Liver (tissue), 9 donors: ENCODE data around the gene PBLD. TPM values are rescaled to one million over a fixed set of nuclear protein-coding genes. Genes with fewer than 3 reads are reported as not detected.

Experiments used
- DNase-seq: peaks from one replicate; pipeline ENCODE4 v3.0.0-alpha.2; 2017; ENCODE audit warnings: low spot score
- H3K27ac ChIP-seq, 2 donors: one replicate each; pipeline ENCODE4 v1.7.0; 2013; ENCODE audit warnings: inconsistent platforms in 2 of 2, low read length in 2 of 2, control low read depth in 1 of 2, low read depth in 1 of 2, mild to moderate bottlenecking in 1 of 2
- H3K27me3 ChIP-seq, 4 donors: one replicate each; pipeline versions ENCODE4 v1.6.1 to v1.7.0; 2013; ENCODE audit warnings: low read length in 3 of 4, inconsistent platforms in 1 of 4, mild to moderate bottlenecking in 1 of 4, moderate library complexity in 1 of 4; ENCODE audit not compliant: control insufficient read depth in 4 of 4, insufficient read depth in 4 of 4
- H3K36me3 ChIP-seq, 4 donors: one replicate each; pipeline versions ENCODE4 v1.6.1 to v1.7.0; 2013; ENCODE audit warnings: low read length in 3 of 4, mild to moderate bottlenecking in 3 of 4, low read depth in 1 of 4, moderate library complexity in 1 of 4; ENCODE audit not compliant: control insufficient read depth in 4 of 4, insufficient read depth in 3 of 4
- H3K4me1 ChIP-seq, 4 donors: one replicate each; pipeline versions ENCODE4 v1.6.1 to v1.7.0; 2013; ENCODE audit warnings: low read length in 3 of 4, mild to moderate bottlenecking in 3 of 4, moderate library complexity in 1 of 4; ENCODE audit not compliant: control insufficient read depth in 4 of 4, insufficient read depth in 4 of 4
- H3K4me3 ChIP-seq, 3 donors: one replicate each; pipeline versions ENCODE4 v1.6.1 to v1.7.0; 2013; ENCODE audit warnings: low read length in 3 of 3, control low read depth in 1 of 3, low read depth in 1 of 3, mild to moderate bottlenecking in 1 of 3
- H3K9ac ChIP-seq, 2 donors: one replicate each; pipeline ENCODE4 v1.7.0; 2013; ENCODE audit warnings: low read length in 2 of 2, mild to moderate bottlenecking in 2 of 2, moderate library complexity in 2 of 2, control low read depth in 1 of 2, low read depth in 1 of 2
- H3K9me3 ChIP-seq, 4 donors: one replicate each; pipeline versions ENCODE4 v1.6.1 to v1.7.0; 2013; ENCODE audit warnings: low read length in 3 of 4; ENCODE audit not compliant: control insufficient read depth in 4 of 4
- ATF3 ChIP-seq: IDR thresholded peaks from 2 replicates; pipeline ENCODE4 v1.6.1; 2016; ENCODE audit warnings: antibody characterized with exemption
- CTCF ChIP-seq: fragments of 150-350 bp; IDR thresholded peaks from 2 replicates; pipeline ENCODE4 v1.5.1; 2017; ENCODE audit warnings: improper control_type of control experiment, low read depth, low read length; ENCODE audit not compliant: missing input control
- EGR1 ChIP-seq, 2 donors: IDR thresholded peaks; 2 replicates each; pipeline ENCODE4 v1.6.1; 2016 to 2018; ENCODE audit warnings: antibody characterized with exemption in 2 of 2, low read depth in 2 of 2
- FOXA1 ChIP-seq: IDR thresholded peaks from 2 replicates; pipeline ENCODE4 v1.6.1; 2016; ENCODE audit warnings: antibody characterized with exemption
- FOXA2 ChIP-seq: IDR thresholded peaks from 2 replicates; pipeline ENCODE4 v1.6.1; 2016; ENCODE audit warnings: antibody characterized with exemption
- GABPA ChIP-seq, 2 donors: IDR thresholded peaks in 1 of 2; conservative IDR thresholded peaks in 1 of 2; 2 replicates each; pipeline ENCODE4 v1.6.1; 2016; ENCODE audit warnings: antibody characterized with exemption in 2 of 2, mild to moderate bottlenecking in 1 of 2, moderate library complexity in 1 of 2
- HNF4A ChIP-seq, 2 donors: conservative IDR thresholded peaks; 2 replicates each; pipeline ENCODE4 v1.6.1; 2016; ENCODE audit warnings: antibody characterized with exemption in 2 of 2, mild to moderate bottlenecking in 2 of 2
- HNF4G ChIP-seq: IDR thresholded peaks from 2 replicates; pipeline ENCODE4 v1.6.1; 2016; ENCODE audit warnings: antibody characterized with exemption
- JUND ChIP-seq, 2 donors: IDR thresholded peaks; 2 replicates each; pipeline ENCODE4 v1.6.1; 2016; ENCODE audit warnings: antibody characterized with exemption in 2 of 2
- MAX ChIP-seq: IDR thresholded peaks from 2 replicates; pipeline ENCODE4 v1.6.1; 2016; ENCODE audit warnings: antibody characterized with exemption
- NR2F2 ChIP-seq: IDR thresholded peaks from 2 replicates; pipeline ENCODE4 v1.6.1; 2016; ENCODE audit warnings: antibody characterized with exemption
- RAD21 ChIP-seq, 2 donors: IDR thresholded peaks; 2 replicates each; pipeline ENCODE4 v1.6.1; 2016; ENCODE audit warnings: antibody characterized with exemption in 2 of 2, mild to moderate bottlenecking in 2 of 2
- REST ChIP-seq: IDR thresholded peaks from 2 replicates; pipeline ENCODE4 v1.6.1; 2016; ENCODE audit warnings: antibody characterized with exemption, mild to moderate bottlenecking
- RXRA ChIP-seq, 2 donors: IDR thresholded peaks; 2 replicates each; pipeline ENCODE4 v1.6.1; 2017 to 2018; ENCODE audit warnings: antibody characterized with exemption in 2 of 2, mild to moderate bottlenecking in 1 of 2
- SP1 ChIP-seq: IDR thresholded peaks from 2 replicates; pipeline ENCODE4 v1.6.1; 2018; ENCODE audit warnings: antibody characterized with exemption, mild to moderate bottlenecking
- TAF1 ChIP-seq: conservative IDR thresholded peaks from 2 replicates; pipeline ENCODE4 v1.6.1; 2016; ENCODE audit warnings: antibody characterized with exemption, mild to moderate bottlenecking
- YY1 ChIP-seq: IDR thresholded peaks from 2 replicates; pipeline ENCODE4 v1.6.1; 2016; ENCODE audit warnings: antibody characterized with exemption, mild to moderate bottlenecking
- ZBTB33 ChIP-seq: IDR thresholded peaks from 2 replicates; pipeline ENCODE4 v1.6.1; 2016; ENCODE audit warnings: antibody characterized with exemption
- WGBS: extraction: QIAGEN DNeasy Blood & Tissue Kit; methylation state at CpG from one replicate; pipeline ENCODE4 v1.1.7; 2013; 5-methylcytosine and 5-hydroxymethylcytosine counted together
- polyA plus RNA-seq, 2 donors: library from polyadenylated mRNA; stranded (reverse) in 1 of 2; unstranded in 1 of 2; fragments of 200-250 nt in 1 of 2; fragments of >200 nt in 1 of 2; fragmentation: Nextera tagmentation in 1 of 2; extraction: Ambion mirVana in 1 of 2; gene quantifications; one replicate each; pipeline versions ENCODE4 v1.2.1 to v1.2.3, GENCODE V29; 2013 to 2015
- total RNA-seq, 2 donors: library from RNA; depleted of rRNA; stranded (reverse); fragments of >200 nt; gene quantifications; one replicate each; pipeline ENCODE4 v1.2.3, GENCODE V29; 2014
- donor health status: healthy.
- donor health status: healthy.
- donor health status: healthy.
- donor health status: healthy.
- donor health status: healthy.

Gene PBLD
- total and polyA plus RNA-seq, 4 donors = 63.3 to 175 (median 103) TPM

- DNase-seq = no peak
- Histone ChIP-seq H3K4me1 (peaks cover 0 to 5% (median under 1%) of the 10 kb centered on the region in 4 donors), H3K36me3 (no peaks in the 10 kb centered on the region), H3K9ac (no peak overlapping the region), H3K4me3 (no peak overlapping the region), H3K9me3 (no peaks in the 10 kb centered on the region), H3K27ac (no peak overlapping the region), H3K27me3 (no peaks in the 10 kb centered on the region)
- TF ChIP-seq NR2F2 (no peak), ZBTB33 (no peak), REST (no peak), YY1 (no peak), MAX (no peak), EGR1 (IDR thresholded peaks at IDR 0.05; ENCODE audit: low read depth in 2 of 2) (no peak), HNF4A (conservative IDR thresholded peaks at IDR 0.05) (no peak), GABPA (IDR thresholded peaks at IDR 0.05 in 1 of 2, conservative IDR thresholded peaks at IDR 0.05 in 1 of 2) (no peak), JUND (IDR thresholded peaks at IDR 0.05) (no peak), SP1 (no peak), HNF4G (no peak), TAF1 (no peak), FOXA1 (no peak), RXRA (IDR thresholded peaks at IDR 0.05) (no peak)
Measured at GRCh38 chr10:68310531-68310930, 22.2 kb downstream of the PBLD start.

GRCh38 chr10:68305854-68306253 lies 26.9 kb downstream of the PBLD start:
- Histone ChIP-seq H3K27ac (peak overlapping the region; percentile 50 to 68), H3K4me1 (peaks cover 5 to 27% (median 19%) of the 10 kb centered on the region in 4 donors), H3K36me3 (peaks cover 0 to 3% (median 0%) of the 10 kb centered on the region in 4 donors), H3K27me3 (no peaks in the 10 kb centered on the region), H3K9ac (peak overlapping the region; percentile 56 to 71), H3K9me3 (no peaks in the 10 kb centered on the region), H3K4me3 (peak overlapping the region; percentile 76 to 94 (median 86))
- WGBS = 13% methylated on average over 1 of the region's 1 CpG
- TF ChIP-seq HNF4A (conservative IDR thresholded peaks at IDR 0.05) (peak in 1 of 2 donors; percentile 31), SP1 (no peak), RAD21 (IDR thresholded peaks at IDR 0.05) (no peak), CTCF (no peak), FOXA2 (no peak), YY1 (no peak), NR2F2 (no peak), RXRA (IDR thresholded peaks at IDR 0.05) (peak in 1 of 2 donors; percentile 26), MAX (no peak), EGR1 (IDR thresholded peaks at IDR 0.05; ENCODE audit: low read depth in 2 of 2) (no peak), HNF4G (no peak), REST (no peak), ATF3 (no peak), JUND (IDR thresholded peaks at IDR 0.05) (no peak), ZBTB33 (no peak), FOXA1 (no peak)
- no peak for DNase-seq
